Measurements from ENCODE around the gene NEU4.
A peak's percentile ranks its signal among the peaks of the same experiment; 100 is the strongest.

Gene NEU4

DNA sequence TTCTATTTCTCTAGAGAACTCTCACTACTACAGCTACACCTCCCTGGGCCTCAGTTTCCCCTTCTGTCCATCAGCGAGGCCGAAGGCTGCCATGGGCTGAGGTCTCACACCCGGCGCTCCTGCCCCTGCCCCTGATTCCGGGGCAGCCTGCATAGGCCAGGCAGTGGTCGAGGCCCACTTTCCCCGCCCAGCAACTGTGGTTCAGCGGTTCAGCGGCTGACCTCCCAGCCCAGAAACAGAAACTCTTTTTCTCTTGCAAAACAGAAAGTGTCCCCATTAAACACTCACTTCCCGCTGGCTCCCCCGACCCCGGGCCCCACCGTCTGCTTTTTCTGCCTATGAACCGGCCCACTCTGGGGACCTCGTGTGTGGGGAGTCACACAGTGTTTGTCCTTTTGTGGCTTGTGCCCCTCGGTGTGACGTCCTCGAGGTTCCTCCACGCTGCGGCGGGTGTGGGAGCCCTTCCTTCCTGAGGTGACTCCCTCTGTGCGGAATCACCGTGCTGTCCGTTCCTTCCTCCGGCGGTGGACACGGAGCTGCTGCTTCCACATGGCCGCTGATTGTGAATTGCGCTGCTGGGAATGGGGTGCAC is 33.7 kb downstream of the NEU4 start:
- no peak overlapping the region for H3K4me3 ChIP-seq (ENCODE audit: low read length)
- TF ChIP-seq, protein P1, sequence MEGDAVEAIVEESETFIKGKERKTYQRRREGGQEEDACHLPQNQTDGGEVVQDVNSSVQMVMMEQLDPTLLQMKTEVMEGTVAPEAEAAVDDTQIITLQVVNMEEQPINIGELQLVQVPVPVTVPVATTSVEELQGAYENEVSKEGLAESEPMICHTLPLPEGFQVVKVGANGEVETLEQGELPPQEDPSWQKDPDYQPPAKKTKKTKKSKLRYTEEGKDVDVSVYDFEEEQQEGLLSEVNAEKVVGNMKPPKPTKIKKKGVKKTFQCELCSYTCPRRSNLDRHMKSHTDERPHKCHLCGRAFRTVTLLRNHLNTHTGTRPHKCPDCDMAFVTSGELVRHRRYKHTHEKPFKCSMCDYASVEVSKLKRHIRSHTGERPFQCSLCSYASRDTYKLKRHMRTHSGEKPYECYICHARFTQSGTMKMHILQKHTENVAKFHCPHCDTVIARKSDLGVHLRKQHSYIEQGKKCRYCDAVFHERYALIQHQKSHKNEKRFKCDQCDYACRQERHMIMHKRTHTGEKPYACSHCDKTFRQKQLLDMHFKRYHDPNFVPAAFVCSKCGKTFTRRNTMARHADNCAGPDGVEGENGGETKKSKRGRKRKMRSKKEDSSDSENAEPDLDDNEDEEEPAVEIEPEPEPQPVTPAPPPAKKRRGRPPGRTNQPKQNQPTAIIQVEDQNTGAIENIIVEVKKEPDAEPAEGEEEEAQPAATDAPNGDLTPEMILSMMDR (conservative IDR thresholded peaks at IDR 0.05; ENCODE audit: low read depth, low read length) = no peak
- no peak for DNase-seq (ENCODE audit: low read depth)

DNA sequence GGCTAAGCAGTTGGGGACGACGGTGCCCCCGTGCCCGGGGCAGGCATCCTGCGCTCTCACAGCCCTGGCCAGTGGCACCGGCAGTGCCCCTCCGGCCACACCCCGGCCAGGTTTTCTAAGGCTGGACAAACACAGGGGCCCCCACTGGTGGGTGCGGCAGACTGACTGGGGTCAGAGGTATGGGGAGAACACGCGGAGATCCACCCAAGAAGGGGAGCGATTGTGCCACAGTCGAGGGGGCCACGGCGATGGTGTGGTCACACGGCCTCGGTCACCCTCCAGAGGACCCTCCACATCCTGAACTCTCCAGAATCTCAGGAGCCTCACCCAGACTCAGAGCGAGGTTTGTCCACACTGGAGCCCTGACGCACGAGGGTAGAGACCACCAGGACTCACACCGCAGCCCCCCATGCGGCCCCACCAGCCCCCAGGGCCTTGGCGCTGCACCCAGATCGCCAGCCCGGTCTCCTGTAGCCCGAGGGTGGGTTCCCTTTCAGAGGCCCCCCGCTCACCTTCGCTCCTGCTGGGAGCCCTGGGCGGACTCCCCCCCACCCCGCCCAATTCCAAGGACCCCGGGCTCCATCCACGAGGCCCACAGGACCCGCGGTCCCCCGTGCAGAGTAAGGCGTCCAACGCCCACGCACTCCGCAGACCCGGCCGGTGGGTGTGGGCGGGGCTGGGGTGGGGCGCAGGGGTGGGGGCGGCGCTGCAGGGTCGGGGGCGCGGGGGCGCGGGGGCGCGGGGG is 34.5 kb downstream of the NEU4 start:
- TF ChIP-seq, protein P1 (conservative IDR thresholded peaks at IDR 0.05; ENCODE audit: low read depth, low read length) = no peak
- H3K4me3 ChIP-seq (ENCODE audit: low read length) = no peak overlapping the region
- DNase-seq (ENCODE audit: low read depth) = no peak

DNA sequence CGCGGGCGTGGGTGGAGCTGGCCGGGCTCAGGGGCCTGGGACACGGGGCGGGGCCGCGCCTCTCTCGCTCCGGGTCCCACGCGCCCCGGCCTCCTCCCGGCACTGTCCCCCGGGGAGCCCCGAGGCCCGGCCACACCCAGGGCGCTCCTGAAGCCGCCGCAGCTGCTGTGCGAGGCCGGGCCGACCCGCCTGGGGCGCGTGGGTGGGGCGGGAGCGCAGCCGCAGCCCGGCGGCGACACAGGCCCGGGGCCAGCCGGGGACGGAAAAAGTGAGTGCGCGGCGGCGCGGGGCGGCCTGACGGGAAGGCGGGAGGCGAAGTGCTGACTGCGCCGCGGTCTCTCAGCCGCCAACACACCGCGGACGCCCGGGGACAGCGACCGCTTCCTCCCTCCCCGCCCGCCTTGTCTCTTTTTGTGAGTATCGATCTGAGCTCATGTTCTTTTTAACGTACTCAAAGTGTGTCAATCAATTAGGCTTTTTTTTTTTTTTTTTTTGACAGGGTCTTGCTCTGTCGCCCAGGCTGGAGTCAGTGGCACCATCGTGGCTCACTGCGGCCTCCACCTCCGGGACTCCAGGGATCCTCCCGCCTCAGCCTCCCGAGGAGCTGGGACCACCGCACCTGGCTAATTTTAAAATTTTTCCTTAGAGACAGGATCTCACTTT is 35.2 kb downstream of the NEU4 start:
- TF ChIP-seq, protein P1 (conservative IDR thresholded peaks at IDR 0.05; ENCODE audit: low read depth, low read length) = no peak
- no peak for DNase-seq (ENCODE audit: low read depth)
- peak overlapping the region; percentile 14 for H3K4me3 ChIP-seq (ENCODE audit: low read length)

DNA sequence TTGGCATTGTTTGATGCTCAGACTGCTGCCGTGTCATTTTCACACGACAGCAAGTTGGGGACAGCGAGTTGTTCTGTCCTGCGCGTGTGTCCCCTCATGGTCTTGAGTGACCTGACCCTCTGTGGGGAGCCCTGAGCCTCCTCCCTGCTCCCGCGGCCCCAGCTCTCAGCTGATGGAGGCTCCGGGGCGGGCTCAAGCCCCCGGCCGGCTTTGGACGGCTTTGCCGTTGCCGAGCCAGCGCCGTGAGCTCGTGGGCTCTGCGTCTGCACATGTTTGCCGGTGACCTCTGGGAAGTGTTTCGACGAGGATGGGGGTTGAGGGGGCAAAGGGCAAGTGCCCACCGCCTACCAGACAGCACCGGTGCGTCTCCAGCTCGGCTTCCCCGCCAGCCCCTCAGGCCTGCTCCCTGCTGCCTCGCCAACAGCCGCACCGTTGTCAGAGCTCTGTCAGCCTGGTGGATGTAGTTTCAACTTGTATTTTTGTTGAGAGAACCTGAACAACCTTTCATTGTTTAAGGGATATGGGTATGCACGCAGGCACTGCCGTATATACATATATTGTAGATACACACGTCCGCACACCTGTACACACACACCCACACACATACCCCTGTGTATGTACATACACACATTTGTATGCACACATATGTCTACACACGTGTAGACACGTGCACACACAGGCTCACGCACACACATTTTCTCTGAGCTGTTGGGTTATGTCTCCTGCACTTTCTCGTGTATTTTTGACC is 36.0 kb downstream of the NEU4 start:
- TF ChIP-seq, protein P1 (conservative IDR thresholded peaks at IDR 0.05; ENCODE audit: low read depth, low read length) = no peak
- H3K4me3 ChIP-seq (ENCODE audit: low read length) = no peak overlapping the region
- DNase-seq (ENCODE audit: low read depth) = no peak

DNA sequence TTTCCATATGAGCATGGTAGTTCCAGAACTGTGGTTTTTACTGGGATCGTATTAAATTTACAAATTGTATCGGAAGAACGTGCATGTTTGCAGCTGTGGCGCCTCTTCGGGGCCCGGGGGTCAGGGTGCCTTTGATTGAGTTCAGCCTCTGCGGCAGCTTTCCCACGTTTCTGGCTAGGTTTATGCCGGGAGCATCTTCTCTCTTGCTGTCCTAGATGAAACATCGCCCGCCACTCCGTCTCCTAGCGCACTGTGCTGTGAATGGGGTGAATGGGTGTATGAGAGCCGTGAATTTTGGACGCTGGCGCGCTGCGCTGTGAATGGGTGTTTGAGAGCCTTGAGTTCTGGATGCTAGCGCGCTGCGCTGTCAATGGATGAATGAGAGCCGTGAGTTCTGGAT is 37.4 kb downstream of the NEU4 start:
- H3K4me3 ChIP-seq (ENCODE audit: low read length) = no peak overlapping the region
- TF ChIP-seq, protein P1 (conservative IDR thresholded peaks at IDR 0.05; ENCODE audit: low read depth, low read length) = no peak
- no peak for DNase-seq (ENCODE audit: low read depth)

DNA sequence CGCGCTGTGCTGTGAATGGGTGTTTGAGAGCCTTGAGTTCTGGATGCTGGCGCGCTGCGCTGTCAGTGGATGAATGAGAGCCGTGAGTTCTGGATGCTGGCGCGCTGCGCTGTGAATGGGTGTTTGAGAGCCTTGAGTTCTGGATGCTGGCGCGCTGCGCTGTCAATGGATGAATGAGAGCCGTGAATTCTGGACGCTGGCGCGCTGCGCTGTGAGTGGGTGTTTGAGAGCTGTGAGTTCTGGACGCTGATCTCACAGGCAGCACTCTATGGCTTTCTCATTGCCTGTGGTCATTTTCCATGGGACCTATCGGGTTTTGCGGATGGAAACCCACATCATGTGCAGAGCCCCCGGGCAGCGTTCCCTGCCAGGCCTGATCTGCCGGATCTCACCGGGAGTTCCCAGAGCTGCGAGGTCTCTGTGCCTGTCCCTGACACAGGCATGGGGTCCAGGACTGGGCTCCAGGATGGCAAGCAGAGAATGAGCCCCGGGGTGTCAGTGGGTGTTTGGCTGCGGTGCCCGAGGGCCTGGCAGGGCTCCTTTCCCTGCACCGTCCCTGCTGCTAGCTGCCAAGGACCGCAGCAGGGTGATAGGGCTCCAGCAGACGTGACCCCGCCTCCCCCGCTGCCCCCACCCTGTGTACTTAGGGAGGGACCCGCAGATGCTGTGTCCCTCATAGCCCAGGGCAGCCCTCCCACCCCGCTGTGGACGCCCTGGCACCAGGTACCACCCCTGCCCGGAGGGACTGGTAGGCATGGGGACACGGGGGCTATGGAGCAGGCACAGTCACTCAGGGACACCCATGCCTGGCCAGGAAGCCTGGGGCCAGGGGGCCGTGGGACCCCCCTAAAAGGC is 40.0 kb downstream of the NEU4 start:
- H3K4me3 ChIP-seq (ENCODE audit: low read length) = no peak overlapping the region
- TF ChIP-seq, protein P1 (conservative IDR thresholded peaks at IDR 0.05; ENCODE audit: low read depth, low read length) = no peak
- DNase-seq (ENCODE audit: low read depth) = no peak
